CD4-positive, alpha-beta memory T cell (primary cell): ENCODE data around the gene DENND1C. TPM values are rescaled to one million over a fixed set of nuclear protein-coding genes. Genes with fewer than 3 reads are reported as not detected.
"Not testable (repeated sequence)": the region's sequence is repeated elsewhere in the genome, so short reads cannot be mapped to it uniquely, and the experiment has no call there.

Experiments used
- CTCF ChIA-PET: fragments of 350-600 bp; sonication (Branson Sonifier 250); formaldehyde crosslinking; loops from one replicate; lab custom pipeline; 2021; ENCODE audit warnings: inconsistent platforms; ENCODE audit not compliant: partially characterized antibody; lab: Charles Lee
- POLR2A ChIA-PET: fragments of 350-600 bp; sonication (Branson Sonifier 250); formaldehyde crosslinking; loops from one replicate; lab custom pipeline; 2021; ENCODE audit not compliant: partially characterized antibody; lab: Charles Lee
- DNase-seq, 5 donors: peaks; one replicate each; pipeline versions ENCODE4 v3.0.0 to v3.0.0-alpha.2; 2020 to 2022; ENCODE audit warnings: mixed read lengths in 1 of 5
- H3K27ac ChIP-seq: one replicate; pipeline ENCODE4 v1.7.0; 2013; ENCODE audit warnings: low read depth, low read length
- H3K27me3 ChIP-seq: 2 replicates; pipeline ENCODE4 v1.7.0; 2013; ENCODE audit warnings: mild to moderate bottlenecking, low read length, moderate library complexity; ENCODE audit not compliant: insufficient read depth
- H3K36me3 ChIP-seq: 2 replicates; pipeline ENCODE4 v1.7.0; 2013; ENCODE audit warnings: mild to moderate bottlenecking, low read length, moderate library complexity; ENCODE audit not compliant: insufficient read depth
- H3K4me1 ChIP-seq: 2 replicates; pipeline ENCODE4 v1.7.0; 2013; ENCODE audit warnings: mild to moderate bottlenecking, low read length, moderate library complexity; ENCODE audit not compliant: insufficient read depth
- H3K4me3 ChIP-seq, 2 donors: one replicate each; pipeline ENCODE4 v1.7.0; 2013; ENCODE audit warnings: low read length in 2 of 2, mild to moderate bottlenecking in 1 of 2
- H3K9me3 ChIP-seq, 2 donors: one replicate each; pipeline ENCODE4 v1.7.0; 2013; ENCODE audit warnings: low read length in 2 of 2, control low read depth in 1 of 2; ENCODE audit not compliant: control insufficient read depth in 1 of 2
- H3K27ac Mint-ChIP-seq, 7 donors: one replicate each; pipeline ENCODE4 v1.8.0; 2020 to 2021; ENCODE audit warnings: mixed read lengths in 7 of 7, mild to moderate bottlenecking in 6 of 7, inconsistent platforms in 3 of 7, moderate library complexity in 3 of 7
- H3K27me3 Mint-ChIP-seq, 2 donors: one replicate each; pipeline ENCODE4 v1.8.0; 2020 to 2021; ENCODE audit warnings: mixed read lengths in 2 of 2
- H3K36me3 Mint-ChIP-seq, 2 donors: one replicate each; pipeline ENCODE4 v1.8.0; 2020 to 2021; ENCODE audit warnings: mixed read lengths in 2 of 2, inconsistent platforms in 1 of 2, mild to moderate bottlenecking in 1 of 2
- H3K4me1 Mint-ChIP-seq, 4 donors: one replicate each; pipeline ENCODE4 v1.8.0; 2020 to 2021; ENCODE audit warnings: mixed read lengths in 4 of 4, mild to moderate bottlenecking in 1 of 4
- H3K4me3 Mint-ChIP-seq, 8 donors: one replicate each; pipeline ENCODE4 v1.8.0; 2020 to 2021; ENCODE audit warnings: mixed read lengths in 8 of 8, mild to moderate bottlenecking in 7 of 8, moderate library complexity in 6 of 8, inconsistent platforms in 3 of 8
- H3K9me3 Mint-ChIP-seq, 8 donors: one replicate each; pipeline ENCODE4 v1.8.0; 2020 to 2021; ENCODE audit warnings: mixed read lengths in 8 of 8, mild to moderate bottlenecking in 5 of 8, inconsistent platforms in 3 of 8, moderate library complexity in 1 of 8
- intact Hi-C: fragments of 100-400 bp; cut with micrococcal nuclease; formaldehyde crosslinking; loops from one replicate; pipeline ENCODE4 v1.15.1; 2023
- polyA plus RNA-seq, 2 donors: library from polyadenylated mRNA; unstranded; fragments of 300-500 nt; fragmentation: Illumina TruSeq; gene quantifications; one replicate each; pipeline ENCODE4 v1.2.3, GENCODE V29; 2021
- total RNA-seq, 2 experiments: library from RNA; stranded (reverse); gene quantifications; one replicate each; pipeline ENCODE4 v1.2.3, GENCODE V29; 2021

The DENND1C gene
- total and polyA plus RNA-seq, 4 experiments from 2014 or later: 39.6 to 113 (median 91.6) TPM

DNA sequence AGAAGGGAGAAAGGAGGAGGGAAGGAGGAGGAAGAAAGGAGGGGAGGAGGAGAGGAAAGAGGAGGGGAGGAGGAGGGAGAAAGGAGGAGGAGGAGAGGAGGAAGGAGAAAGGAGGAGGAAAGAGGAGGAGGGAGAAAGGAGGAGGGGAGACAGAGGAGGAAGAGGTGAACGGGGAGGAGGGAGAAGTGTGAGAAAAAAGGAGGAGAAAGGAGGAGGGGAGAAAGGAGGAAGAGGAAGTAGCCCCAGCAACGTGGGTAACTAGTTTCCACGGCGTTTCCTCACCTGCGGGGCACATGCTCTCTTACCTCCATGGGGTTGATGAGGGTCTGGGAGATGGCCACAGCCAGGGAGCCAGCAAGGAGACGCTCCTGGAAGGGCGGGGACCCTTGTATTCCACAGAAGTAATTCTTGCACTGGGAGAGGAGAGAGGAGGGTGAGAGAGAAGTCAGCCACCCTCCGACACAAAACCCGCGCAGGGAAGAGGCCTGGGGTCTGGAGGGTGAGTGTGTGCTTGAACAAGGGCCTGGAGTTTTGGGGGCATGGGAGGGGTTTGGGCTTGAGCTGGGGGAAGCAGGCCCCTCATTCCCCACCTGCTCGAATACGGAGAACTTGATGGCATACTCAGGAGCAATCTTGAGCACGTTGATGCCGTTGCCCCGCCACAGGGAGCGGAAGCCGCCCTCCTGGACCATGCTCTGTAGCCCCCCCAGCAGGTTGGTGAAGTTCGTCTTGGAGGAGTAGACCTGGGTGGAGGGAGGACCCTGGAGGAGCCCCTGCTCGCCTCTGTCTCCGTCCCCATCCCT lies 52.0 kb downstream of the DENND1C start:
- Mint-ChIP-seq H3K36me3 (peaks cover 0 to 2% of the 10 kb centered on the region in 2 donors), H3K27me3 (no peaks in the 10 kb centered on the region), H3K27ac (no peak overlapping the region), H3K4me1 (peaks cover 4 to 13% (median 9%) of the 10 kb centered on the region in 4 donors), H3K9me3 (peaks cover 0 to 2% (median 0%) of the 10 kb centered on the region in 8 donors), H3K4me3 (no peak overlapping the region)
- Histone ChIP-seq H3K9me3 (no peaks in the 10 kb centered on the region), H3K4me3 (no peak overlapping the region), H3K4me1 (peaks cover 15% of the 10 kb centered on the region), H3K36me3 (no peaks in the 10 kb centered on the region), H3K27ac (no peak overlapping the region), H3K27me3 (no peaks in the 10 kb centered on the region)
- POLR2A ChIA-PET: no interaction called here
- CTCF ChIA-PET: interaction anchor here (0.6 kb wide), 1 partner anchor 75 kb away, joined by 3 read pairs; no protein-coding TSS in a partner anchor
- intact Hi-C loops: loop anchor here (10.0 kb wide), 1 partner anchor 75 kb away; the partner anchor contains the start of gene TUBB4A
- no peak for DNase-seq

GRCh38 chr19:6428692-6429418 lies 52.7 kb downstream of the DENND1C start:
- CTCF ChIA-PET, POLR2A ChIA-PET: not testable (repeated sequence)
- intact Hi-C loops: loop anchor here (10.0 kb wide), 1 partner anchor 76 kb away; the partner anchor contains the start of gene TUBB4A

DNA sequence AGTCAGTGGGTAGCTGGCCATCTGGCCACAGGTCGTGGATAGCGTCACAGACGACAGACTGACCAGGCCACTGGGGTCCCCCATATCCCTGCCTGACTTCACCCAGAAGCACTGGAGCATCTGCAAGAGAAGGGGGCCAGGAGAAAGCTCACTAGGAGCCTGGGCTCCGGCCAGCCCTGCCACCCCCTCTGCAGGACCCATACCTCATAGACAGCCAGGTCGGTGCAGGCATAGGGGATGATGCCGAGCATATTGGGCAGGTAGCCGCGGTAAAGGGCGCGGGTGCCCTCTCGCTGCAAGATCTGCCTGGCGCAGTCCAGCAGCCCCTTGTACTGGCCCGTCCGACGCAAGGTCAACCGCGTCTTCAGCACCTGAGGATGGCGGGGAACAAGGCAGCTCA lies 54.5 kb downstream of the DENND1C start:
- Mint-ChIP-seq H3K36me3 (peaks cover 0 to 15% of the 10 kb centered on the region in 2 donors), H3K4me1 (peaks cover 13 to 31% (median 25%) of the 10 kb centered on the region in 4 donors), H3K4me3 (no peak overlapping the region), H3K27me3 (no peaks in the 10 kb centered on the region), H3K27ac (no peak overlapping the region), H3K9me3 (peaks cover 0 to 2% (median 0%) of the 10 kb centered on the region in 8 donors)
- DNase-seq: no peak
- H3K36me3 ChIP-seq: peaks cover 4% of the 10 kb centered on the region
- no peaks in the 10 kb centered on the region for H3K27me3 ChIP-seq
- no peaks in the 10 kb centered on the region for H3K9me3 ChIP-seq
- no peak overlapping the region for H3K4me3 ChIP-seq
- H3K4me1 ChIP-seq: peaks cover 34% of the 10 kb centered on the region
- CTCF ChIA-PET: no interaction called here
- intact Hi-C loops: loop anchor here (10.0 kb wide), 1 partner anchor 78 kb away; the partner anchor contains the start of gene TUBB4A
- POLR2A ChIA-PET: no interaction called here
- H3K27ac ChIP-seq: no peak overlapping the region

More at GRCh38 chr19:6428692-6429418, 52.7 kb downstream of the DENND1C start:
- H3K36me3 ChIP-seq, H3K27ac ChIP-seq, H3K4me3 Mint-ChIP-seq, H3K36me3 Mint-ChIP-seq, H3K4me3 ChIP-seq, DNase-seq, H3K9me3 Mint-ChIP-seq, H3K9me3 ChIP-seq, H3K27ac Mint-ChIP-seq, H3K27me3 Mint-ChIP-seq, H3K27me3 ChIP-seq: not testable (repeated sequence)
- peaks cover 4 to 14% (median 10%) of the 10 kb centered on the region in 4 donors for H3K4me1 Mint-ChIP-seq
- H3K4me1 ChIP-seq: peaks cover 17% of the 10 kb centered on the region

GRCh38 chr19:6425732-6426620 lies 55.6 kb downstream of the DENND1C start:
- no peaks in the 10 kb centered on the region for H3K27me3 ChIP-seq
- peak overlapping the region in 1 of 2 donors; percentile 33 for H3K4me3 ChIP-seq
- POLR2A ChIA-PET: interaction anchor here (0.5 to 3.8 kb wide), 6 partner anchors 33 to 739 kb away, joined by 3 to 30 read pairs (median 23); partner anchors contain the start of genes ALKBH7, CLPP, DENND1C and GTF2F1
- Mint-ChIP-seq H3K27ac (peak overlapping the region; percentile 81 to 99 (median 94)), H3K9me3 (peaks cover 0 to 2% (median 0%) of the 10 kb centered on the region in 8 donors), H3K27me3 (no peaks in the 10 kb centered on the region), H3K36me3 (peaks cover 1 to 22% of the 10 kb centered on the region in 2 donors), H3K4me1 (peaks cover 16 to 37% (median 29%) of the 10 kb centered on the region in 4 donors), H3K4me3 (peak overlapping the region; percentile 64 to 88 (median 79))
- peaks cover 42% of the 10 kb centered on the region for H3K4me1 ChIP-seq
- peak overlapping the region; percentile 62 for H3K27ac ChIP-seq
- DNase-seq: no peak
- H3K36me3 ChIP-seq: peaks cover 16% of the 10 kb centered on the region
- H3K9me3 ChIP-seq: no peaks in the 10 kb centered on the region
- CTCF ChIA-PET: interaction anchor here (1.0 kb wide), 1 partner anchor 79 kb away, joined by 4 read pairs; no protein-coding TSS in a partner anchor
- intact Hi-C loops: loop anchor here (1.0 to 10.0 kb wide), 5 partner anchors 33 to 79 kb away; partner anchors contain the start of genes CLPP, GTF2F1 and TUBB4A

DNA sequence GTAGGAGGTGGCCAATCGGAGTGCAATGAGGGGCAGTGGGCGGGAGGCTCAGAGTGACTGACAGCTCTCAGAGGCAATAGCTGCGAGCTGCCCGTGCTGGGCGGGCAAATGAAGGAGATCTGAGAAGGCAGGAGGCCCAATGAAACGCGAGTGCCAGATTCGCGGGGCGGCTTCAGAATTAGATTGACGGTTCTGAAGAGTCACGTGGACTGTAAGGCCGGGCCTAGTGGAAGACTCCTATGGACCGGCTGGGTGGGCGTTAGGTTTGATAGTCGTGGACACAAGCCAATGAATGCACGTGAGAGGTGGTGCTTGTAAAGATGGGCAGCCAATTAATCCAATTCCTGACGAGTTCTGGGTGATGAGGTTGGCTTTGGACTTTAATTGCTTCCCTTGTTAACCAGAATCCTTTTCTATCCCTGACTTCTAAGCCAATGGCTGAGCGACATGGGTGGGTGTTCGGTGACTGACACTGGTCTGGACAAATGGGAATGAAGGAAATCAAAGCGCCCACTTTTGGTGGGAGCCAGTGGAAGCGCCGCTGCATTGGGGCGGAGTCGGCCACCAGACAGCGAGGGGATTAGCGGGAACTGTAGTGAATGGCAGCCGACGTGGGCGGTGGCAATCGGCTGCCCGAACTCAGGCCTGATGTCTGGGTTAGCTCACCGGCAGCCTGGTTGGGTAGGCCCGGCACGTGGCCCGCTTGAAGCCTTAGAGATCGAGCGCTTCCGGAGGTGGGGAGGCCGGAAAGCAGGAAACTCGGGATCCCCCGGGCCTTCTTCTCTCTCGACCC lies 56.5 kb downstream of the DENND1C start:
- Histone ChIP-seq H3K27me3 (no peaks in the 10 kb centered on the region), H3K27ac (peak overlapping the region; percentile 62), H3K36me3 (peaks cover 24% of the 10 kb centered on the region), H3K4me1 (peaks cover 42% of the 10 kb centered on the region), H3K4me3 (peak overlapping the region in 1 of 2 donors; percentile 33), H3K9me3 (no peaks in the 10 kb centered on the region)
- H3K4me3 Mint-ChIP-seq: peak overlapping the region; percentile 70 to 88 (median 86)
- no peaks in the 10 kb centered on the region for H3K27me3 Mint-ChIP-seq
- peak; percentile 98 to 100 (median 100) for DNase-seq
- peaks cover 0 to 2% (median 0%) of the 10 kb centered on the region in 8 donors for H3K9me3 Mint-ChIP-seq
- intact Hi-C loops: loop anchor here (1.0 to 10.0 kb wide), 5 partner anchors 32 to 80 kb away; partner anchors contain the start of genes CLPP, GTF2F1 and TUBB4A
- H3K27ac Mint-ChIP-seq: peak overlapping the region; percentile 81 to 99 (median 94)
- H3K4me1 Mint-ChIP-seq: peaks cover 16 to 37% (median 29%) of the 10 kb centered on the region in 4 donors
- CTCF ChIA-PET: interaction anchor here (1.0 to 1.1 kb wide), 4 partner anchors 80 to 437 kb away, joined by 3 to 4 read pairs (median 3); no protein-coding TSS in a partner anchor
- POLR2A ChIA-PET: interaction anchor here (0.5 to 3.8 kb wide), 20 partner anchors 11 to 1519 kb away, joined by 3 to 30 read pairs (median 4); partner anchors contain the start of genes ALKBH7, CLPP, DENND1C and GPR108
- peaks cover 8 to 31% of the 10 kb centered on the region in 2 donors for H3K36me3 Mint-ChIP-seq
